D721Med (cell line): Measurements from ENCODE around the gene SUGT1.
"Not testable (repeated sequence)": the region's sequence is repeated elsewhere in the genome, so short reads cannot be mapped to it uniquely, and the experiment has no call there.

Experiments used
- DNase-seq: peaks from one replicate; pipeline ENCODE4 v3.0.0; 2011; ENCODE audit warnings: low spot score; ENCODE audit not compliant: insufficient read length
- FAIRE-seq: peaks from 2 replicates; lab custom pipeline; 2011; peaks lifted over from hg19 to GRCh38; lab: Jason Lieb, UNC
- CTCF ChIP-seq: IDR thresholded peaks from 2 replicates; pipeline ENCODE4 v1.5.1; 2012; ENCODE audit warnings: mild to moderate bottlenecking, control low read depth; ENCODE audit not compliant: insufficient read depth; ENCODE audit errors: missing control alignments

Gene SUGT1

DNA sequence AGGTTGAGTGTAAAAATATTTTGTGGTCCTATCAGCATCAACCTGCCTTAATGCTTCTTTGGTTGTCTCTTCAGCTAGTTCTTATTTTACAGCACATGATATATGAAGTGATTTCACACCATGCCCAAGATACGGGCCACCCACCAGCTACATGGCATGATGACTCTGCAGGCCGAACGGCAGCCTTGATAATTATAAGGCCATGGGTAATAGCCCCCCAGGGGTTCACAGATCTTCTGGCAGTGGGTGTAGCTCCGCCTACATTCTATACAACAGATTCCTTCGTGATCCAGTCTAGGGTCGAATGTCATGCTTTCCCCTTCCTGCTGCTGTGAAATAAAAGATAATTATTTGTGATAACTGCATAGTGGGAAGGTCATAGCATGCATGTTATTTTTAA is 50.8 kb downstream of the SUGT1 start:
- FAIRE-seq (no peak), DNase-seq (no peak)
- no peak for TF ChIP-seq CTCF

DNA sequence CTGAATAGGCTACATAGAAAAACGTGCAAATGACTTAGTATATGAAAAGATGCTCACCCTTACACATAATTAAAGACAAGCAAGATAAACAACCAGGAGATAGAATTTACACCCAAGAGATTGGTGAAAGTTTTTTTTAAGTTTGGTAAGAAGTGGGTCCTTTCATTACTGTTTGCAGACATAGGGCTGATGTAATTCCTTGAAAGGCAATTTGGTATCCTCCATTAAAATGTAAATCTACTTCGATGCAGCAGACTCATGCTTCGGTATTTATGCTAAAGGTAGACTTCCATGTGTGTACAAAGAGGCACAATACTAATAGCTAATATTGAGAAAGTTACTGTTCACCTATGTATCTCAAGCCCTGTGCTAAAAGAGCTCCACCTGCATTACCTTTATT is 53.4 kb downstream of the SUGT1 start:
- FAIRE-seq (no peak), DNase-seq (no peak)
- no peak for TF ChIP-seq CTCF

- TF ChIP-seq CTCF = no peak
- FAIRE-seq = no peak
- no peak for DNase-seq
These were observed 54.7 kb downstream of the SUGT1 start for GRCh38 chr13:52707375-52707774.

DNA sequence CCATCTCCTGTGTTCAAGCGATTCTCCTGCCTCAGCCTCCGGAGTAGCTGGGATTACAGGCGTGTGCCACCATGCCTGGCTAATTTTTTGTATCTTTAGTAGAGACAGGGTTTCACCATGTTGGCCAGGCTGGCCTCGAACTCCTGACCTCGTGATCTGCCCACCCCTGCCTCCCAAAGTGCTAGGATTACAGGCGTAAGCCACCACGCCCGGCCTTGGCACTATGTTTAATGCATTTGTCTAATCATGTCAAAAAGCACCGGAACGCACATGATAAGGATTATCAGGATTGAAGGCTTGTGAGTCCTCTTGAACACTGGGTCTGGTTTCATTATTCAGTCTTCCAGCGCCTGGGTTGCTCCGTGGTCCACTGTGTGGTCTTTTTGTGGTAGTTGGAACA is 55.6 kb downstream of the SUGT1 start:
- FAIRE-seq, DNase-seq: not testable (repeated sequence)

DNA sequence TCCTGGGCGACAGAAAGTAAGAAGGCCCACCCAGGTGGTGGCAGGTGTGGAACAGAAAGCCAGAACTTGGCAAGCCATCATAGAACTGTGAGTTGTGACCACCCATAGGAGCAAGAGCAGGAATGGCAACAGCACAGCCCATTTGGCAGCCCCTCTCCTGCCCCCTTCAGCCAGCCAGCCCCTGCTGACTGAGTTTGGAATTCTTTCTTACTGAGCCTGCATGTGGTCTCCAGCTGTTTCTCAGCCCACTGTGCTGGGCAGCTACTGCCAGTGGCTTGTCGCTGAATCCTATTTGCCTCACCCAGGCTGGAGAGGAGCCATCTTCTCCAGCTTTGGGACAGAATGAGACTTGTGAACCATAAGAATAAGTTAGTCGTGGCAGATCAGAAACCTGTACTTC is 58.6 kb downstream of the SUGT1 start:
- DNase-seq = no peak
- no peak for FAIRE-seq

DNA sequence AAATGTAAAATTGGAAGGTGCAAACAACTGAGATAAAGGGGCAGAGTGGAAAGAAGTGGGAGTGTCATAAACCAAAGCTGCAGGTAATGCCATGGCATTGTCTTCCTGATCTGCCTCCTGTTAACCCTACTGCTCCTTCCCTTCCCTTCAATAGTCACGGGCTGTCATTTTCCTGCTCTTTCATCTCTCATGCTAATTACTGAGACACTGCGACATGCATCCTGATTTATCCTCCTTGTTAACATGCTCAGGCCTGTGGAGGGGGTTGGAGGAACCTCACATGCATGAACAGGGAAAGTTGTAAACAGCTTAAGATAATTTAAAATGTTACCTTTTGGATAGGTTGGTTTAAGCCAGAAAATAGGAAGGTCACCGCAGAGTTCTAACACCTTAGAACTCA is 59.7 kb downstream of the SUGT1 start:
- DNase-seq (no peak), FAIRE-seq (no peak)
- no peak for TF ChIP-seq CTCF

More for the DNA sequence above, 58.6 kb downstream of the SUGT1 start:
- no peak for TF ChIP-seq CTCF

- DNase-seq = no peak
- FAIRE-seq = no peak
- no peak for TF ChIP-seq CTCF
These were observed 61.3 kb downstream of the SUGT1 start for GRCh38 chr13:52713894-52714293.

DNA sequence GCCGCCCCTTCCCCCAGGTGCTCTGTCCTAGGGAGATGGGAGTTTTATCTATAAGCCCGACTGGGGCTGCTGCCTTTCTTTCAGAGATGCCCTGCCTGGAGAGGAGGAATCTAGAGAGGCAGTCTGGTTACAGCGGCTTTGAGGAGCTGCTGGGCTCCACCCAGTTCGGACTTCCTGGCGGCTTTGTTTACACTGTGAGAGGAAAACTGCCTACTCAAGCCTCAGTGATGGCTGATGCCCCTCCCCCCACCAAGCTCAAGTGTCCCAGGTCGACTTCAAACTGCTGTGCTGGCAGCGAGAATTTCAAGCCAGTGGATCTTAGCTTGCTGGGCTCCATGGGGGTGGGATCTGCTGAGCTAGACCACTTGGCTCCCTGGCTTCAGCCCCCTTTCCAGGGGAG is 68.3 kb downstream of the SUGT1 start:
- not testable (repeated sequence) for DNase-seq, FAIRE-seq

DNA sequence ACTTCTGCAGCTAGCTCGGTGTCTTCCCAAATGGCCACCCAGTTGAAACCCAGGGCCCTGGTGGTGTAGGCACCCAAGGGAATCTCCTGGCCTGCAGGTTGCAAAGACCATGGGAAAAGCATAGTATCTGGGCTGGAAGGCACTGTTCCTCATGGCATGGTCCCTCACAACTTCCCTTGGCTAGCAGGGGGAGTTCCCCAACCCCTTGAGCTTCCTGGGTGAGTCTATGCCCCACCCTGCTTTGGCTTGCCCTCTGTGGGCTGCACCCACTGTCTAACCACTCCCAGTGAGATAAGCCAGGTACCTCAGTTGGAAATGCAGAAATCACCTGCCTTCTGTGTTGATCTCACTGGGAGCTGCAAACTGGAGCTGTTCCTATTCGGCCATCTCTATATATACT is 68.7 kb downstream of the SUGT1 start:
- DNase-seq, FAIRE-seq: not testable (repeated sequence)
